GM12891 (cell line): ENCODE measurements around the gene ENOX1.
"Not testable (repeated sequence)": the region's sequence is repeated elsewhere in the genome, so short reads cannot be mapped to it uniquely, and the experiment has no call there.

Experiments
- DNase-seq: peaks from one replicate; pipeline ENCODE4 v3.0.0; 2011; ENCODE audit warnings: low spot score; ENCODE audit not compliant: insufficient read length
- FAIRE-seq: peaks from 2 replicates; lab custom pipeline; 2011; peaks lifted over from hg19 to GRCh38; lab: Jason Lieb, UNC
- PAX5 ChIP-seq: IDR thresholded peaks from 2 replicates; pipeline ENCODE4 v1.6.1; 2011; ENCODE audit warnings: low read length, moderate library complexity, mild to moderate bottlenecking; ENCODE audit not compliant: insufficient read depth, severe bottlenecking
- POLR2A ChIP-seq: IDR thresholded peaks from 2 replicates; pipeline ENCODE4 v1.6.1; 2011; ENCODE audit warnings: low read depth, low read length, control low read depth
- POLR2AphosphoS5 ChIP-seq: IDR thresholded peaks from 2 replicates; pipeline ENCODE4 v1.6.1; 2011; ENCODE audit warnings: low read depth, low read length, control low read depth
- POU2F2 ChIP-seq: IDR thresholded peaks from 2 replicates; pipeline ENCODE4 v1.6.1; 2011; ENCODE audit warnings: low read depth, mild to moderate bottlenecking, control low read depth, low read length, moderate library complexity
- SPI1 ChIP-seq: IDR thresholded peaks from 2 replicates; pipeline ENCODE4 v1.6.1; 2011; ENCODE audit warnings: low read depth, low read length, control low read depth
- TAF1 ChIP-seq: IDR thresholded peaks from 2 replicates; pipeline ENCODE4 v1.6.1; 2011; ENCODE audit warnings: low read depth, low read length, control low read depth

ENOX1 gene

GRCh38 chr13:43424412-43424811, 362.4 kb downstream of the ENOX1 start:
- TF ChIP-seq SPI1 (no peak), POLR2AphosphoS5 (no peak), TAF1 (no peak), POLR2A (no peak), PAX5 (no peak), POU2F2 (no peak)
- FAIRE-seq (no peak), DNase-seq (no peak)

GRCh38 chr13:43422116-43422515, 364.7 kb downstream of the ENOX1 start:
- FAIRE-seq = no peak
- no peak for DNase-seq

GRCh38 chr13:43416842-43417241, 369.9 kb downstream of the ENOX1 start:
- not testable (repeated sequence) for DNase-seq, FAIRE-seq

More at GRCh38 chr13:43422116-43422515, 364.7 kb downstream of the ENOX1 start:
- TF ChIP-seq TAF1 (no peak), PAX5 (no peak), POLR2AphosphoS5 (no peak), SPI1 (no peak), POU2F2 (no peak), POLR2A (no peak)

GRCh38 chr13:43416408-43416807, 370.4 kb downstream of the ENOX1 start:
- FAIRE-seq, DNase-seq: not testable (repeated sequence)

- DNase-seq, FAIRE-seq: not testable (repeated sequence)
These were observed 370.8 kb downstream of the ENOX1 start for GRCh38 chr13:43415903-43416391.

GRCh38 chr13:43414111-43414510, 372.7 kb downstream of the ENOX1 start:
- DNase-seq (no peak), FAIRE-seq (no peak)
- TF ChIP-seq POLR2A = no peak
- TF ChIP-seq TAF1 = no peak
- TF ChIP-seq POU2F2 = no peak
- TF ChIP-seq PAX5 = no peak
- TF ChIP-seq SPI1 = no peak
- no peak for TF ChIP-seq POLR2AphosphoS5

- FAIRE-seq = no peak
- no peak for TF ChIP-seq SPI1
These were observed 375.0 kb downstream of the ENOX1 start for GRCh38 chr13:43411741-43412140.

GRCh38 chr13:43411211-43411610, 375.6 kb downstream of the ENOX1 start:
- TF ChIP-seq TAF1 (no peak), POLR2A (no peak), POLR2AphosphoS5 (no peak), PAX5 (no peak), SPI1 (no peak), POU2F2 (no peak)
- FAIRE-seq (no peak), DNase-seq (no peak)

More at GRCh38 chr13:43411741-43412140, 375.0 kb downstream of the ENOX1 start:
- no peak for DNase-seq

GRCh38 chr13:43408274-43408673, 378.5 kb downstream of the ENOX1 start:
- no peak for TF ChIP-seq POLR2A
- TF ChIP-seq POU2F2 = no peak
- no peak for TF ChIP-seq TAF1
- no peak for TF ChIP-seq SPI1
- TF ChIP-seq PAX5 = no peak
- TF ChIP-seq POLR2AphosphoS5 = no peak
- no peak for FAIRE-seq
- no peak for DNase-seq

GRCh38 chr13:43407023-43407581, 379.7 kb downstream of the ENOX1 start:
- no peak for DNase-seq
- TF ChIP-seq POLR2A (no peak), POLR2AphosphoS5 (no peak)
- no peak for FAIRE-seq

- no peak for TF ChIP-seq POLR2A
- TF ChIP-seq TAF1 = no peak
- TF ChIP-seq SPI1 = no peak
- TF ChIP-seq PAX5 = no peak
- no peak for TF ChIP-seq POU2F2
- TF ChIP-seq POLR2AphosphoS5 = no peak
- DNase-seq = no peak
- FAIRE-seq = no peak
These were observed 381.3 kb downstream of the ENOX1 start for GRCh38 chr13:43405457-43405856.
